GM12878 (cell line): Measurements from ENCODE around the gene CPVL. TPM values are rescaled to one million over a fixed set of nuclear protein-coding genes. Genes with fewer than 3 reads are reported as not detected.

Source experiments
- ATAC-seq: fragments of 200-7000 bp; cut with Tn5 transposase; 3 replicates; pipeline ENCODE4 v1.9.1; 2020; ENCODE audit warnings: mild to moderate bottlenecking, moderate library complexity
- BruUV-seq: library from RNA; stranded (reverse); fragments of 400-500 nt; replicated peaks from 2 replicates; lab custom pipeline; 2021; lab: Mats Ljungman, UMichigan
- CTCF ChIA-PET: fragments of 300-600 bp; sonication (Branson Sonifier 250); formaldehyde crosslinking; extraction: SDS; loops from one replicate; lab custom pipeline; 2021; ENCODE audit warnings: inconsistent platforms; lab: Yijun Ruan, JAX
- POLR2A ChIA-PET: fragments of 350-600 bp; formaldehyde crosslinking; extraction: SDS; loops from one replicate; lab custom pipeline; 2021; ENCODE audit warnings: inconsistent platforms; lab: Charles Lee
- RAD21 ChIA-PET: fragments of 300-600 bp; sonication (Branson Sonifier 250); formaldehyde crosslinking; loops from one replicate; lab custom pipeline; 2023; ENCODE audit warnings: antibody characterized with exemption; ENCODE audit not compliant: unreplicated experiment; lab: Charles Lee
- SMC1A ChIA-PET: fragments of 300-600 bp; sonication (Branson Sonifier 250); formaldehyde crosslinking; loops from one replicate; lab custom pipeline; 2023; ENCODE audit not compliant: unreplicated experiment, uncharacterized antibody; lab: Charles Lee
- DNase-seq: peaks from one replicate; pipeline ENCODE4 v3.0.0-alpha.2; 2011; ENCODE audit warnings: low read depth, low spot score
- FAIRE-seq: peaks from 3 replicates; lab custom pipeline; 2011; peaks lifted over from hg19 to GRCh38; lab: Jason Lieb, UNC
- H2AFZ ChIP-seq: 2 replicates; pipeline ENCODE4 v1.6.0; 2011; ENCODE audit warnings: low read depth, low read length, control low read depth; ENCODE audit not compliant: control insufficient read depth
- H3K27ac ChIP-seq: 2 replicates; pipeline ENCODE4 v1.5.1; 2011; ENCODE audit warnings: control low read depth; ENCODE audit not compliant: control insufficient read depth, insufficient read depth
- H3K27me3 ChIP-seq, 2 experiments: replicated peaks in 1 of 2; 2 replicates each; pipeline versions ENCODE4 v1.6.0 to v1.6.1; 2011; ENCODE audit warnings: low read length in 1 of 2; ENCODE audit not compliant: control insufficient read depth in 2 of 2, insufficient read depth in 2 of 2
- H3K36me3 ChIP-seq, 2 experiments: 2 replicates each; pipeline ENCODE4 v1.5.1; 2011; ENCODE audit warnings: low read length in 1 of 2; ENCODE audit not compliant: control insufficient read depth in 2 of 2, insufficient read depth in 2 of 2
- H3K4me1 ChIP-seq: 2 replicates; pipeline ENCODE4 v1.6.1; 2011; ENCODE audit warnings: mild to moderate bottlenecking, low read length, moderate library complexity, mixed read lengths; ENCODE audit not compliant: control insufficient read depth, insufficient read depth
- H3K4me2 ChIP-seq: 2 replicates; pipeline ENCODE4 v1.6.0; 2011; ENCODE audit warnings: control low read depth; ENCODE audit not compliant: control insufficient read depth, insufficient read depth
- H3K4me3 ChIP-seq: fragments of 200-600 bp; sonication (generic); 2 replicates; pipeline ENCODE4 v1.5.1; 2016
- H3K79me2 ChIP-seq: 2 replicates; pipeline ENCODE4 v1.6.0; 2011; ENCODE audit warnings: low read length; ENCODE audit not compliant: control insufficient read depth, insufficient read depth
- H3K9ac ChIP-seq: 2 replicates; pipeline ENCODE4 v1.8.0; 2011; ENCODE audit warnings: low read length, control low read depth, mixed read lengths; ENCODE audit not compliant: control insufficient read depth, insufficient read depth
- H3K9me3 ChIP-seq: replicated peaks from 3 replicates; pipeline ENCODE4 v1.5.1; 2011; ENCODE audit warnings: mild to moderate bottlenecking, low read length; ENCODE audit not compliant: control insufficient read depth, insufficient read depth
- H4K20me1 ChIP-seq: 2 replicates; pipeline ENCODE4 v1.6.0; 2011; ENCODE audit not compliant: control insufficient read depth, insufficient read depth
- CBX3 ChIP-seq: fragments of 200-600 bp; sonication (generic); IDR thresholded peaks from 2 replicates; pipeline ENCODE4 v1.6.1; 2016; ENCODE audit warnings: low read depth, borderline replicate concordance
- CEBPB ChIP-seq, 2 experiments: fragments of 150-350 bp in 1 of 2; IDR thresholded peaks; 2 replicates each; pipeline ENCODE4 v1.6.1; 2012 to 2014; ENCODE audit warnings: low read depth in 2 of 2, low read length in 2 of 2, borderline replicate concordance in 1 of 2, inconsistent platforms in 1 of 2
- CREM ChIP-seq: IDR thresholded peaks from 2 replicates; pipeline ENCODE4 v1.6.1; 2014; ENCODE audit warnings: antibody characterized with exemption, low read depth
- FOS ChIP-seq: IDR thresholded peaks from 3 replicates; pipeline ENCODE4 v1.6.1; 2011; ENCODE audit warnings: borderline replicate concordance; ENCODE audit not compliant: insufficient read length; ENCODE audit errors: extremely low read depth
- KLF5 ChIP-seq: fragments of 450-650 bp; IDR thresholded peaks from 2 replicates; pipeline ENCODE4 v1.6.1; 2014; ENCODE audit warnings: mild to moderate bottlenecking; ENCODE audit not compliant: partially characterized antibody
- MYC ChIP-seq: IDR thresholded peaks from 2 replicates; pipeline ENCODE4 v1.6.1; 2011; ENCODE audit warnings: mild to moderate bottlenecking, low read length, moderate library complexity, inconsistent platforms; ENCODE audit not compliant: insufficient read depth, insufficient replicate concordance, insufficient read length, severe bottlenecking
- NFXL1 ChIP-seq: fragments of 450-650 bp; IDR thresholded peaks from 2 replicates; pipeline ENCODE4 v1.6.1; 2017; ENCODE audit warnings: antibody characterized with exemption, mild to moderate bottlenecking, borderline replicate concordance
- POLR2AphosphoS5 ChIP-seq: IDR thresholded peaks from 2 replicates; pipeline ENCODE4 v1.6.1; 2011; ENCODE audit warnings: mild to moderate bottlenecking, low read length, inconsistent platforms
- RUNX3 ChIP-seq: IDR thresholded peaks from 2 replicates; pipeline ENCODE4 v1.6.1; 2012; ENCODE audit warnings: low read length, inconsistent platforms
- SMAD1 ChIP-seq: fragments of 450-650 bp; IDR thresholded peaks from 2 replicates; pipeline ENCODE4 v1.6.1; 2018; ENCODE audit warnings: mild to moderate bottlenecking, low read depth; ENCODE audit not compliant: partially characterized antibody
- TCF12 ChIP-seq: IDR thresholded peaks from 2 replicates; pipeline ENCODE4 v1.6.1; 2011; ENCODE audit warnings: low read depth, mild to moderate bottlenecking, low read length
- TCF7 ChIP-seq: IDR thresholded peaks from 2 replicates; pipeline ENCODE4 v1.6.1; 2014; ENCODE audit warnings: antibody characterized with exemption, borderline replicate concordance
- ZNF274 ChIP-seq: IDR thresholded peaks from one replicate; pipeline ENCODE4 v1.8.0; 2011; ENCODE audit not compliant: insufficient read length, insufficient read depth
- WGBS: methylation state at CpG from one replicate; pipeline ENCODE4 v1.1.6; 2016; ENCODE audit warnings: low lambda C conversion rate; ENCODE audit not compliant: insufficient replicate concordance, insufficient coverage; ENCODE audit errors: missing lambda C conversion rate; 5-methylcytosine and 5-hydroxymethylcytosine counted together
- in situ Hi-C: fragments of 300-500 bp; cut with MboI; formaldehyde crosslinking; loops from 9 replicates; pipeline ENCODE4 v1.14.3; 2018; ENCODE audit warnings: mixed read lengths
- intact Hi-C: fragments of 100-400 bp; cut with micrococcal nuclease; formaldehyde crosslinking; loops from one replicate; pipeline ENCODE4 v1.14.2; 2022; ENCODE audit not compliant: unreplicated experiment
- polyA plus RNA-seq, 11 experiments: library from polyadenylated mRNA; depleted of rRNA in 4 of 11; unstranded in 6 of 11; stranded (reverse) in 5 of 11; fragments of >200 nt; fragmentation: Nextera tagmentation in 4 of 11; fragmentation: Illumina TruSeq in 1 of 11; extraction: Ambion mirVana in 4 of 11; extraction: Trizol in 1 of 11; gene quantifications; 1 replicate in 1 of 11; 2 replicates in 10 of 11; pipeline versions ENCODE4 v1.2.1 to v1.2.3, GENCODE V29; 2011 to 2016; ENCODE audit warnings: inconsistent platforms in 2 of 11, missing spikeins in 2 of 11, low read depth in 1 of 11
- total RNA-seq, 4 experiments: library from RNA; depleted of rRNA in 3 of 4; stranded (reverse); fragments of >200 nt in 3 of 4; fragmentation: Illumina TruSeq in 1 of 4; extraction: Trizol in 1 of 4; gene quantifications; 2 replicates each; pipeline versions ENCODE4 v1.2.1 to v1.2.3, GENCODE V29; 2013 to 2021
- TF ChIP-seq, protein P1 (sequence below): fragments of 450-650 bp; IDR thresholded peaks from 2 replicates; pipeline ENCODE4 v1.6.1; 2017; ENCODE audit warnings: mild to moderate bottlenecking
- TF ChIP-seq, protein P2 (sequence below): fragments of 450-650 bp; IDR thresholded peaks from 2 replicates; pipeline ENCODE4 v1.6.1; 2017; ENCODE audit warnings: antibody characterized with exemption, mild to moderate bottlenecking, moderate library complexity
- TF ChIP-seq, protein P3 (sequence below): fragments of 450-650 bp; IDR thresholded peaks from 2 replicates; pipeline ENCODE4 v1.6.1; 2016; ENCODE audit warnings: mild to moderate bottlenecking
- TF ChIP-seq, protein P4 (sequence below): fragments of 450-650 bp; conservative IDR thresholded peaks from 2 replicates; pipeline ENCODE4 v1.6.1; 2017; ENCODE audit warnings: mild to moderate bottlenecking, moderate library complexity

The CPVL gene
- total and polyA plus RNA-seq, 10 of the 15 experiments (the other 5 are each of a cell fraction or from before 2014, with no cell fraction given) = 0.59 TPM; not detected in 9

DNA sequence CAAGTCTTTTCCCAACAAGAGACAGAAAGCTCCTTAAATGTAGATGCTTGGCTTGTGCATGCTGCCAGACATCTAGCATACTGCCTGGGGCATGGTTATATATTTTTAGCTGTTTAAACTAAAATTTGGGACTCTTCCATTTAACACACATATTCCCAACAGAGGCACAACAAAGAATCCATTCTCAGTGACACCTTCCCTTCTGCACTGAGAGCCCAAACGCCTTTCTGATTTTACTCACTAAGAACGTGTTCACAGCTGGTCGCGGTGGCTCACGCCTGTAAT is 49.9 kb downstream of the CPVL start:
- in situ Hi-C loops = no loop called here
- FAIRE-seq (no peak), ATAC-seq (no peak), DNase-seq (no peak)
- Histone ChIP-seq H3K4me3 (no peak overlapping the region), H4K20me1 (no peaks in the 10 kb centered on the region), H3K27me3 (peaks cover 0 to 2% of the 10 kb centered on the region in 2 experiments; a peak in 1 of 4 replicates), H3K4me1 (0 out of 2 replicates have a peak, but pooled peaks cover under 1% of the 10 kb centered on the region), H3K9ac (no peak overlapping the region), H3K36me3 (no peaks in the 10 kb centered on the region), H3K4me2 (no peak overlapping the region), H3K79me2 (no peaks in the 10 kb centered on the region), H3K9me3 (no peaks in the 10 kb centered on the region), H3K27ac (no peak overlapping the region), H2AFZ (no peak overlapping the region)
- POLR2A ChIA-PET = no interaction called here
- no TSS peak for BruUV-seq
- CTCF ChIA-PET = interaction anchor here (0.7 to 16.4 kb wide), 3 partner anchors 10 to 509 kb away, joined by 3 to 375 read pairs (median 4); no protein-coding TSS in a partner anchor
- RAD21 ChIA-PET = interaction anchor here (1.0 kb wide), 1 partner anchor 10 kb away, joined by 3 read pairs; no protein-coding TSS in a partner anchor
- intact Hi-C loops = no loop called here
- 47% methylated on average over 5 of the region's 5 CpGs for WGBS
- SMC1A ChIA-PET = no interaction called here
- TF ChIP-seq MYC = no peak
- TF ChIP-seq, protein P1, sequence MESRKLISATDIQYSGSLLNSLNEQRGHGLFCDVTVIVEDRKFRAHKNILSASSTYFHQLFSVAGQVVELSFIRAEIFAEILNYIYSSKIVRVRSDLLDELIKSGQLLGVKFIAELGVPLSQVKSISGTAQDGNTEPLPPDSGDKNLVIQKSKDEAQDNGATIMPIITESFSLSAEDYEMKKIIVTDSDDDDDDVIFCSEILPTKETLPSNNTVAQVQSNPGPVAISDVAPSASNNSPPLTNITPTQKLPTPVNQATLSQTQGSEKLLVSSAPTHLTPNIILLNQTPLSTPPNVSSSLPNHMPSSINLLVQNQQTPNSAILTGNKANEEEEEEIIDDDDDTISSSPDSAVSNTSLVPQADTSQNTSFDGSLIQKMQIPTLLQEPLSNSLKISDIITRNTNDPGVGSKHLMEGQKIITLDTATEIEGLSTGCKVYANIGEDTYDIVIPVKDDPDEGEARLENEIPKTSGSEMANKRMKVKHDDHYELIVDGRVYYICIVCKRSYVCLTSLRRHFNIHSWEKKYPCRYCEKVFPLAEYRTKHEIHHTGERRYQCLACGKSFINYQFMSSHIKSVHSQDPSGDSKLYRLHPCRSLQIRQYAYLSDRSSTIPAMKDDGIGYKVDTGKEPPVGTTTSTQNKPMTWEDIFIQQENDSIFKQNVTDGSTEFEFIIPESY = no peak
- TF ChIP-seq KLF5 = no peak
- TF ChIP-seq, protein P2, sequence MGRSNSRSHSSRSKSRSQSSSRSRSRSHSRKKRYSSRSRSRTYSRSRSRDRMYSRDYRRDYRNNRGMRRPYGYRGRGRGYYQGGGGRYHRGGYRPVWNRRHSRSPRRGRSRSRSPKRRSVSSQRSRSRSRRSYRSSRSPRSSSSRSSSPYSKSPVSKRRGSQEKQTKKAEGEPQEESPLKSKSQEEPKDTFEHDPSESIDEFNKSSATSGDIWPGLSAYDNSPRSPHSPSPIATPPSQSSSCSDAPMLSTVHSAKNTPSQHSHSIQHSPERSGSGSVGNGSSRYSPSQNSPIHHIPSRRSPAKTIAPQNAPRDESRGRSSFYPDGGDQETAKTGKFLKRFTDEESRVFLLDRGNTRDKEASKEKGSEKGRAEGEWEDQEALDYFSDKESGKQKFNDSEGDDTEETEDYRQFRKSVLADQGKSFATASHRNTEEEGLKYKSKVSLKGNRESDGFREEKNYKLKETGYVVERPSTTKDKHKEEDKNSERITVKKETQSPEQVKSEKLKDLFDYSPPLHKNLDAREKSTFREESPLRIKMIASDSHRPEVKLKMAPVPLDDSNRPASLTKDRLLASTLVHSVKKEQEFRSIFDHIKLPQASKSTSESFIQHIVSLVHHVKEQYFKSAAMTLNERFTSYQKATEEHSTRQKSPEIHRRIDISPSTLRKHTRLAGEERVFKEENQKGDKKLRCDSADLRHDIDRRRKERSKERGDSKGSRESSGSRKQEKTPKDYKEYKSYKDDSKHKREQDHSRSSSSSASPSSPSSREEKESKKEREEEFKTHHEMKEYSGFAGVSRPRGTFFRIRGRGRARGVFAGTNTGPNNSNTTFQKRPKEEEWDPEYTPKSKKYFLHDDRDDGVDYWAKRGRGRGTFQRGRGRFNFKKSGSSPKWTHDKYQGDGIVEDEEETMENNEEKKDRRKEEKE = no peak
- TF ChIP-seq NFXL1 = no peak
- TF ChIP-seq, protein P3, sequence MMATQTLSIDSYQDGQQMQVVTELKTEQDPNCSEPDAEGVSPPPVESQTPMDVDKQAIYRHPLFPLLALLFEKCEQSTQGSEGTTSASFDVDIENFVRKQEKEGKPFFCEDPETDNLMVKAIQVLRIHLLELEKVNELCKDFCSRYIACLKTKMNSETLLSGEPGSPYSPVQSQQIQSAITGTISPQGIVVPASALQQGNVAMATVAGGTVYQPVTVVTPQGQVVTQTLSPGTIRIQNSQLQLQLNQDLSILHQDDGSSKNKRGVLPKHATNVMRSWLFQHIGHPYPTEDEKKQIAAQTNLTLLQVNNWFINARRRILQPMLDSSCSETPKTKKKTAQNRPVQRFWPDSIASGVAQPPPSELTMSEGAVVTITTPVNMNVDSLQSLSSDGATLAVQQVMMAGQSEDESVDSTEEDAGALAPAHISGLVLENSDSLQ = no peak
- TF ChIP-seq TCF12 = no peak
- no peak for TF ChIP-seq RUNX3
- no peak for TF ChIP-seq CEBPB (IDR thresholded peaks at IDR 0.05; ENCODE audit: borderline replicate concordance in 1 of 2, low read depth in 2 of 2, low read length in 2 of 2)
- TF ChIP-seq SMAD1 = no peak
- TF ChIP-seq CREM = no peak
- no peak for TF ChIP-seq POLR2AphosphoS5
- TF ChIP-seq ZNF274 = no peak
- TF ChIP-seq, protein P4, sequence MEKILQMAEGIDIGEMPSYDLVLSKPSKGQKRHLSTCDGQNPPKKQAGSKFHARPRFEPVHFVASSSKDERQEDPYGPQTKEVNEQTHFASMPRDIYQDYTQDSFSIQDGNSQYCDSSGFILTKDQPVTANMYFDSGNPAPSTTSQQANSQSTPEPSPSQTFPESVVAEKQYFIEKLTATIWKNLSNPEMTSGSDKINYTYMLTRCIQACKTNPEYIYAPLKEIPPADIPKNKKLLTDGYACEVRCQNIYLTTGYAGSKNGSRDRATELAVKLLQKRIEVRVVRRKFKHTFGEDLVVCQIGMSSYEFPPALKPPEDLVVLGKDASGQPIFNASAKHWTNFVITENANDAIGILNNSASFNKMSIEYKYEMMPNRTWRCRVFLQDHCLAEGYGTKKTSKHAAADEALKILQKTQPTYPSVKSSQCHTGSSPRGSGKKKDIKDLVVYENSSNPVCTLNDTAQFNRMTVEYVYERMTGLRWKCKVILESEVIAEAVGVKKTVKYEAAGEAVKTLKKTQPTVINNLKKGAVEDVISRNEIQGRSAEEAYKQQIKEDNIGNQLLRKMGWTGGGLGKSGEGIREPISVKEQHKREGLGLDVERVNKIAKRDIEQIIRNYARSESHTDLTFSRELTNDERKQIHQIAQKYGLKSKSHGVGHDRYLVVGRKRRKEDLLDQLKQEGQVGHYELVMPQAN = no peak
- TF ChIP-seq TCF7 = no peak
- no peak for TF ChIP-seq FOS
- no peak for TF ChIP-seq CBX3
